Measurements from ENCODE around the gene SRC.

The SRC gene

DNA sequence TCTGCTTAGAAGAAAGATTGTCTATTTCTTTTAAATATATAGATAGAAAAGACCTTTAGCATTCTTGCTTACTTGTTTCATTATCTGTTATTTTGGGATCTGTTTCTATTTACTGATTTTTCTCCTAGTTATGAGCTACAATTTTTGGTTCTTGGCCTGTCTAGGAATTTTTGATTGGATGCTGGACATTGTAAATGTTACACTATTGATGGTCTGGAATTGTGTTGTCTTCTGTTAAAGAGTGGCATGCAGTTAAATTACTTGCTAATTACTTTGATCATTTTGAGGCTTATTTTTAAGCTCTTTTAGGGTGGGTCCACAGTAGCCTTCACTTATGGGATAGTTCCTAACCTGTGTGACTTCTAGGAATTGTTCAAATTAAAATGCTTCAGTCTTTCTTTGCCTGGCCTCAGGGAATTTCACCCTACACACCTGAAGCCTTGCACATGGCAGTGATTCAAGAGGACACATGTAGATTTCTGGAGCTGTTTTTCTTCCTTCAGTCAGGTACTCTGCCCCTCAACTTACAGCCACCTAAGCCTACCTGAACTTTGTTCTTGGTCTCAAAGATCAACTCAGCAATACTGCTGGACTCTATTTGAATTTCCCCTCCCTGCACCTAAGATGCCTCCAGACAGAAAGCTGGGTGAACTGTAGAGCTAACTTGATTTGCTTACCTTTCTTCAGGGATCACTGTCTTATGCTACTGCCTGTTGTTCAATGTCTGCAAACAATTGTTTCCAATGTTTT, 108.9 kb downstream of the SRC start:
- in situ Hi-C loops (cut with MboI; ENCODE audit: low pct_unique_long_range_greater_than_20kb, low sequenced_read_pairs): no loop called here
- no peak for DNase-seq
